GM19239 (cell line): ENCODE results near the gene MRPL57.
"Not testable (repeated sequence)": the region's sequence is repeated elsewhere in the genome, so short reads cannot be mapped to it uniquely, and the experiment has no call there.

ENCODE experiments used
- DNase-seq: peaks from one replicate; pipeline ENCODE4 v3.0.0; 2011; ENCODE audit warnings: low spot score; ENCODE audit not compliant: insufficient read length
- FAIRE-seq: peaks from 2 replicates; lab custom pipeline; 2011; peaks lifted over from hg19 to GRCh38; lab: Jason Lieb, UNC

Gene MRPL57

GRCh38 chr13:21186410-21186809 is 10.0 kb downstream of the MRPL57 start:
- DNase-seq, FAIRE-seq: not testable (repeated sequence)

GRCh38 chr13:21194756-21195155 is 18.3 kb downstream of the MRPL57 start:
- DNase-seq, FAIRE-seq: not testable (repeated sequence)

GRCh38 chr13:21197606-21198225 is 21.3 kb downstream of the MRPL57 start:
- DNase-seq, FAIRE-seq: not testable (repeated sequence)

GRCh38 chr13:21198391-21198790 is 21.9 kb downstream of the MRPL57 start:
- not testable (repeated sequence) for FAIRE-seq, DNase-seq

GRCh38 chr13:21201456-21202190 is 25.2 kb downstream of the MRPL57 start:
- not testable (repeated sequence) for DNase-seq, FAIRE-seq

GRCh38 chr13:21202767-21203531 is 26.5 kb downstream of the MRPL57 start:
- no peak for FAIRE-seq

GRCh38 chr13:21208652-21209154 is 32.2 kb downstream of the MRPL57 start:
- FAIRE-seq (no peak), DNase-seq (no peak)

More at GRCh38 chr13:21202767-21203531, 26.5 kb downstream of the MRPL57 start:
- DNase-seq = no peak

- FAIRE-seq (no peak), DNase-seq (no peak)
Observed at GRCh38 chr13:21212138-21212775, 35.8 kb downstream of the MRPL57 start.

- not testable (repeated sequence) for DNase-seq
- FAIRE-seq = peak; percentile 28
Observed at GRCh38 chr13:21215419-21215818, 39.0 kb downstream of the MRPL57 start.

GRCh38 chr13:21216332-21216731 is 39.9 kb downstream of the MRPL57 start:
- FAIRE-seq (no peak), DNase-seq (no peak)

GRCh38 chr13:21218351-21219035 is 42.0 kb downstream of the MRPL57 start:
- peak; percentile 38 for DNase-seq

GRCh38 chr13:21219036-21219381 is 42.6 kb downstream of the MRPL57 start:
- FAIRE-seq (no peak), DNase-seq (no peak)

More at GRCh38 chr13:21218351-21219035, 42.0 kb downstream of the MRPL57 start:
- FAIRE-seq = peak; percentile 93

GRCh38 chr13:21219716-21220115 is 43.3 kb downstream of the MRPL57 start:
- not testable (repeated sequence) for FAIRE-seq, DNase-seq

- no peak for DNase-seq
- FAIRE-seq = no peak
Observed at GRCh38 chr13:21221268-21221667, 44.8 kb downstream of the MRPL57 start.

GRCh38 chr13:21225082-21225481 is 48.6 kb downstream of the MRPL57 start:
- FAIRE-seq (no peak), DNase-seq (no peak)

GRCh38 chr13:21225841-21226581 is 49.6 kb downstream of the MRPL57 start:
- DNase-seq = no peak
- FAIRE-seq = no peak

- DNase-seq (no peak), FAIRE-seq (no peak)
Observed at GRCh38 chr13:21227917-21228316, 51.5 kb downstream of the MRPL57 start.
